Fibroblast of pulmonary artery (primary cell): Measurements from ENCODE around the gene CEP44.
A peak's percentile ranks its signal among the peaks of the same experiment; 100 is the strongest.
"Not testable (repeated sequence)": the region's sequence is repeated elsewhere in the genome, so short reads cannot be mapped to it uniquely, and the experiment has no call there.

Experiments
- DNase-seq: peaks from one replicate; pipeline ENCODE4 v3.0.0-alpha.2; 2010; ENCODE audit warnings: low read depth
- H3K4me3 ChIP-seq: replicated peaks from 2 replicates; pipeline ENCODE4 v1.5.1; 2011; ENCODE audit warnings: low read depth, mild to moderate bottlenecking, control low read depth, low read length, moderate library complexity
- TF ChIP-seq, protein P1 (sequence below): IDR thresholded peaks from 2 replicates; pipeline ENCODE4 v1.5.1; 2011; ENCODE audit warnings: mild to moderate bottlenecking, control low read depth, low read length, inconsistent platforms; ENCODE audit errors: missing control alignments

Gene CEP44

GRCh38 chr4:174365018-174365587, 81.4 kb downstream of the CEP44 start:
- no peak overlapping the region for H3K4me3 ChIP-seq
- TF ChIP-seq, protein P1, sequence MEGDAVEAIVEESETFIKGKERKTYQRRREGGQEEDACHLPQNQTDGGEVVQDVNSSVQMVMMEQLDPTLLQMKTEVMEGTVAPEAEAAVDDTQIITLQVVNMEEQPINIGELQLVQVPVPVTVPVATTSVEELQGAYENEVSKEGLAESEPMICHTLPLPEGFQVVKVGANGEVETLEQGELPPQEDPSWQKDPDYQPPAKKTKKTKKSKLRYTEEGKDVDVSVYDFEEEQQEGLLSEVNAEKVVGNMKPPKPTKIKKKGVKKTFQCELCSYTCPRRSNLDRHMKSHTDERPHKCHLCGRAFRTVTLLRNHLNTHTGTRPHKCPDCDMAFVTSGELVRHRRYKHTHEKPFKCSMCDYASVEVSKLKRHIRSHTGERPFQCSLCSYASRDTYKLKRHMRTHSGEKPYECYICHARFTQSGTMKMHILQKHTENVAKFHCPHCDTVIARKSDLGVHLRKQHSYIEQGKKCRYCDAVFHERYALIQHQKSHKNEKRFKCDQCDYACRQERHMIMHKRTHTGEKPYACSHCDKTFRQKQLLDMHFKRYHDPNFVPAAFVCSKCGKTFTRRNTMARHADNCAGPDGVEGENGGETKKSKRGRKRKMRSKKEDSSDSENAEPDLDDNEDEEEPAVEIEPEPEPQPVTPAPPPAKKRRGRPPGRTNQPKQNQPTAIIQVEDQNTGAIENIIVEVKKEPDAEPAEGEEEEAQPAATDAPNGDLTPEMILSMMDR = peak; percentile 32
- peak; percentile 70 for DNase-seq

- no peak for DNase-seq
- TF ChIP-seq, protein P1 = no peak
- no peak overlapping the region for H3K4me3 ChIP-seq
Observed at GRCh38 chr4:174369985-174370384, 86.3 kb downstream of the CEP44 start.

GRCh38 chr4:174373821-174374220, 90.1 kb downstream of the CEP44 start:
- TF ChIP-seq, protein P1 = no peak
- no peak for DNase-seq
- H3K4me3 ChIP-seq = no peak overlapping the region

DNA sequence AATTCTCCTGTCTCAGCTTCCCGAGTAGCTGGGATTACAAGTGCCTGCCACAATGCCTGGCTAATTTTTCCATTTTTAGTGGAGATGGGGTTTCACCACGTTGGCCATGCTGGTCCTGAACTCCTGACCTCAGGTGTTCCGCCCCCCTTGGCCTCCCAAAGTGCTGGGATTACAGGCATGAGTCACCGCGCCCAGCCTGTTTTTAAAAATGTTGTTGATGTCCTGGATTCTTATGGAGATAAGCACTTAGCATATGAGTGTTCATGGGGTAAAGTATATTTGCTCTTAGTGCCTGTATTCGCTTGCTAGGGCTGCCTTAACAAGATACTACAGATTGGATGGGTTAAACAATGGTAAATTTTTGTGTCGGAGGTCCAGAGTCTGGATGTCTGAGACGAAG, 91.7 kb downstream of the CEP44 start:
- H3K4me3 ChIP-seq = no peak overlapping the region
- no peak for DNase-seq
- TF ChIP-seq, protein P1 = no peak

DNA sequence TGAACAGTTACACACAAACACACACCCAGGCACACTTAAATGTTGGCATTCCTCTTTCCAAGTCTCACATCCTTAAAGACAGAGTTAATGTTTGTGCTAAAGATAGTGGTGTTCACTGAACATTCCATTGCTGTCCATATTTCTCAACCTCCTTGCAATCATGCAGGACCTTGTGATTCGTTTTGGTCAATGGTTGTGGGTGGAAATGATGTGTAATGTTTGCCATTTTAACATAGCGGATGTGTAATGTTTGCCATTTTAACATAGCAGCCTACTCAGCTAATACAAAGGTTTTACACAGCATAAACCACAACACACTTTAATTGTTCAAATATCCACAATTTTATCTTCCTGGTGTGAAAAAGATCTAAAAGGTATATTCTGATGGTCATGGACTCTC, 93.9 kb downstream of the CEP44 start:
- H3K4me3 ChIP-seq = no peak overlapping the region
- TF ChIP-seq, protein P1 = no peak
- DNase-seq = peak; percentile 22

DNA sequence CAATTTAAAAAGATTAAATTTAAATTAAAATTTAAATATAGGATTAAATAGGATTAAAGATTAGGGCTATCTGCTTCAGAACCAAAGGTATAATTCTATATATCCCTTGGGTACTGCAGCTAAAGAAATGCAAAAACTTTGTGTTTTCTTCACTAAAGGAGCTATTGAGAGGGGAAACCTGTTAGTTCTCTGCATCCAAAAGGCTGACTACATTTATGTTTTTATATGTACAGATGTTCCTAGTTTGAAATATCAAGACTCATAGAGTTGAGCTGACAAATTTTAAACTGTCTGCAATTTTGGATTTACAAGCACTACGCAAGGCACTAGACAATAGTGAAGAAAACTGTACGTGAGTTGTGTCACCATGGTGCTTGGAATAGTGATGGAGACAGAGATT, 95.2 kb downstream of the CEP44 start:
- TF ChIP-seq, protein P1 = no peak
- no peak for DNase-seq
- H3K4me3 ChIP-seq = no peak overlapping the region

DNA sequence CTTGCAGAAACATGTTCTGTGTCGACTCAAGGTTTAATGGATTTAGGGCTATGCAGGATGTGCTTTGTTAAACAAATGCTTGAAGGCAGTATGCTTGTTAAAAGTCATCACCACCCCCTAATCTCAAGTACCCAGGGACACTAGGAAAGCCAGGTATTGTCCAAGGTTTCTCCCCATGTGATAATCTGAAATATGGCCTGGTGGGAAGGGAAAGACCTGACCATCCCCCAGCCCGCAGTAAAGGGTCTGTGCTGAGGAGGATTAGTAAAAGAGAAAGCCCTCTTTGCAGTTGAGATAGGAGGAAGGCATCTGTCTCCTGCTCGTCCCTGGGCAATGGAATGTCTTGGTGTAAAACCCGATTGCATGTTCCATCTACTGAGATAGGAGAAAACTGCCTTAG, 96.5 kb downstream of the CEP44 start:
- not testable (repeated sequence) for H3K4me3 ChIP-seq, DNase-seq
